HG02588 (cell line): ENCODE results near the gene DUSP3.
"Not testable (repeated sequence)": the region's sequence is repeated elsewhere in the genome, so short reads cannot be mapped to it uniquely, and the experiment has no call there.

Experiments used
- ATAC-seq: cut with Tn5 transposase; IDR thresholded peaks from one replicate; pipeline ENCODE4 v1.9.1; 2021; ENCODE audit warnings: mild to moderate bottlenecking, moderate library complexity; ENCODE audit not compliant: unreplicated experiment

Gene DUSP3

DNA sequence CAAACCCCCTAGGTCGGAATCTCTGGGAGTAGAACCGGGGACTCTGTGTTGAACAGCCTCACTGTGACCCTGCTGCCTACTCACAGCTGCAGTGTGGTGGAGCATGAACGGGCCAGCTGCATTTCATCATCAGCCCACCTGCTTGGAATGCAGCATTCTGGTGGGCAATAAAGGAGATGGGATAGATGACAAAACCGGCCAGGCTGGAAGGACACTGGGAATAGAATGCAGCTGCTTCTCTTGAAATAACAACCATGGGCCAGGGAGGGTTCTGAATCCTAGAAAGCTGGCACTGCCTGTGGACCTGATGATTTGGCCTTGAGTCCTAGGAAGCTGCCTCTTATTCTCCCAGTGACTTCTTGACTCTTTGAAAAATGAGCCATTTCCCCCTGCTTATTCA lies 25.0 kb upstream of the DUSP3 start:
- ATAC-seq: no peak

GRCh38 chr17:43801844-43802243 lies 23.1 kb upstream of the DUSP3 start:
- ATAC-seq: no peak

- ATAC-seq: no peak
Observed at GRCh38 chr17:43800736-43801135, 22.0 kb upstream of the DUSP3 start.

GRCh38 chr17:43799047-43799446 lies 20.3 kb upstream of the DUSP3 start:
- no peak for ATAC-seq

DNA sequence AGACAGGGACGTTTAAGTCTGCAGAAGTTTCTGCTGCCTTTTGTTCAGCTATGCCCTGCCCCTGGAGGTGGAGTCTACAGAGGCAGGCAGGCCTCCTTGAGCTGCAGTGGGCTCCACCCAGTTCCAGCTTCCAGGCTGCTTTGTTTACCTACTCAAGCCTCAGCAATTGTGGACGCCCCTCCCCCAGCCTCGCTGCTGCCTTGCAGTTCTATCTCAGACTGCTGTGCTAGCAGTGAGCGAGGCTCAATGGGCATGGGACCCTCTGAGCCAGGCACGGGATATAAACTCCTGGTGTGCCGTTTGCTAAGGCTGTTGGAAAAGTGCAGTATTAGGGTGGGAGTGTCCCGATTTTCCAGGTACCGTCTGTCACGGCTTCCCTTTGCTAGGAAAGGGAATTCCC lies 19.2 kb upstream of the DUSP3 start:
- not testable (repeated sequence) for ATAC-seq

- ATAC-seq: not testable (repeated sequence)
Observed at GRCh38 chr17:43792668-43793067, 13.9 kb upstream of the DUSP3 start.

DNA sequence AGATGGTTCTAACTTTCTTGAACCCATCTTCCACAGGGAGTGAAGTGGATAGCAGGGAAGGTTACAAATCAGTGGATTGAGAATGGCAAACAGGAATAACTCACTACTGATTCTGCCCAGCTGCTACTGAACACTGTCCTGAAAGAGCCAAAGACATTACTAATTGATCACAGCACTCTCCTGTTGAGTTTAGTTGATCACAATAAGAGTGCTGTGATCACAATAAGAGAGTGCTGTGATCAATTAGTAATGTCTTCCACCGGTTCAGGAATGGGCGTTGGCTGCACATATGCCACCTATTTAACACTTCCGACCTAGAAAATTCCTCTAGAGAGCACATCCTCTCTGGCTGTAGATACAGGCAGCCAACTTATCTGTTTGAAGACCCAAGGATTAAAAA lies 12.8 kb upstream of the DUSP3 start:
- ATAC-seq: no peak

- no peak for ATAC-seq
Observed at GRCh38 chr17:43790311-43790940, 11.6 kb upstream of the DUSP3 start.

DNA sequence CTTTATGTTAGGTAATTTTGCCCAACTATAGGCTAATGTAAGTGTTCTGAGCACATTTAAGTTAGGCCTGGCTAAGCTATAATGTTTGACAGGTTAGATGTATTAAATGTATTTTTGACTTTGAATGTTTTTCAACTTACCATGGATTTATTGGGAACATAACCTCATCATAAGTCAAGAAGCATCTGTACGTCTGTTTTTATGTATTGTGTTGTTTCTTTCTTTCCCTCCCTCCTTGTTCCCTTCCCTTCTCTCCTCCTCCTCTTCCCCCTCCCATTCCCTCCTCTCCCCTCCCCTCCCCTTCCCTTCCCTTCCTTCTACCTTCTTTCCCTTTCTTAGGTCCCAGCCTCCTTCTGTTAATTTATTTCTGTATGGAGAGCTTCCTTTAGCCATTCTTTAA lies 10.7 kb upstream of the DUSP3 start:
- ATAC-seq: no peak

GRCh38 chr17:43788540-43788939 lies 9.8 kb upstream of the DUSP3 start:
- no peak for ATAC-seq

DNA sequence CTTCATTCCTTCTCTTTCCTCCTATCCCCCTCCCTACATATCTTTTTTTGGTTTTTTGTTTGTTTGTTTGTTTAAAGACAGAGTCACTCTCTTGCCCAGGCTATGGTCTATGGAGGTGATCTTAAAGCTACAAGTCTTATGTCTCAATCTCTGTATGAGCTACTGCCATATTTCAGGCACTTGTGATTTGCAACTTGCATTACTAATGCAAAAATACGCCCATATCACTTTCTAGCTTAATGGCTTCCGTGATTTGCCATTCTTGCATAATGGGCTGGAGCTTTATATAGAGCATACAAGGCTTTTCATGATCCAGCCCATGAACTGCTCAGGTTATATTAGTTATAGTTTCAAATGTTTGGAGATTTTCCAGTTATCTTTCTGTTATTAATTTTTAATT lies 9.0 kb upstream of the DUSP3 start:
- no peak for ATAC-seq

DNA sequence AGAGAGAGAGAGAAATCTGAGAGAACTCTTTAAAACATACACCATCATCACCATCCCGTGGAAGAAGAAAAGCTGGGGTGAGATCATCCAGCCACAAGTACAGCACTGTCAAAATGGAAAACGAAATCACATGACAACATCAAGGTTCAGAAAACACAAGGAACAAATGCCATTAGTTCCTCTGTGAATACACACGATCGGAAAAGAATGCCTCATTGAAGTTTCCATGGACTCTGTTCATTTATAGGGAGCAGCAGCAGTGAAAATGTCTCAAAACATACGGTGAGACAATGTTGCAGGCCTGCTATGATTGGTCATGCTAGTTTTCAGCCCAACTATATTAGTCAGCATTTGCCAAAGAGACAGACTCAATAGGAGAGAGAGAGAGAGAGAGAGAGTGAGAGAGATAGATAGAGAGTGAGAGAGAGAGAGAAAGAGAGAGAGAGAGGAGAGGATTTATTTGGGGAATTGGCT lies 5.9 kb upstream of the DUSP3 start:
- no peak for ATAC-seq

- ATAC-seq: no peak
Observed at GRCh38 chr17:43784068-43784467, 5.3 kb upstream of the DUSP3 start.

- no peak for ATAC-seq
Observed at GRCh38 chr17:43782913-43783680, 4.3 kb upstream of the DUSP3 start.

GRCh38 chr17:43780135-43780534 lies 1.4 kb upstream of the DUSP3 start, which contains the start of gene CFAP97D1:
CFAP97D1 (plus strand) TSS chr17:43780435; CDS start chr17:43780463, 28 bp downstream.
- no peak for ATAC-seq

DNA sequence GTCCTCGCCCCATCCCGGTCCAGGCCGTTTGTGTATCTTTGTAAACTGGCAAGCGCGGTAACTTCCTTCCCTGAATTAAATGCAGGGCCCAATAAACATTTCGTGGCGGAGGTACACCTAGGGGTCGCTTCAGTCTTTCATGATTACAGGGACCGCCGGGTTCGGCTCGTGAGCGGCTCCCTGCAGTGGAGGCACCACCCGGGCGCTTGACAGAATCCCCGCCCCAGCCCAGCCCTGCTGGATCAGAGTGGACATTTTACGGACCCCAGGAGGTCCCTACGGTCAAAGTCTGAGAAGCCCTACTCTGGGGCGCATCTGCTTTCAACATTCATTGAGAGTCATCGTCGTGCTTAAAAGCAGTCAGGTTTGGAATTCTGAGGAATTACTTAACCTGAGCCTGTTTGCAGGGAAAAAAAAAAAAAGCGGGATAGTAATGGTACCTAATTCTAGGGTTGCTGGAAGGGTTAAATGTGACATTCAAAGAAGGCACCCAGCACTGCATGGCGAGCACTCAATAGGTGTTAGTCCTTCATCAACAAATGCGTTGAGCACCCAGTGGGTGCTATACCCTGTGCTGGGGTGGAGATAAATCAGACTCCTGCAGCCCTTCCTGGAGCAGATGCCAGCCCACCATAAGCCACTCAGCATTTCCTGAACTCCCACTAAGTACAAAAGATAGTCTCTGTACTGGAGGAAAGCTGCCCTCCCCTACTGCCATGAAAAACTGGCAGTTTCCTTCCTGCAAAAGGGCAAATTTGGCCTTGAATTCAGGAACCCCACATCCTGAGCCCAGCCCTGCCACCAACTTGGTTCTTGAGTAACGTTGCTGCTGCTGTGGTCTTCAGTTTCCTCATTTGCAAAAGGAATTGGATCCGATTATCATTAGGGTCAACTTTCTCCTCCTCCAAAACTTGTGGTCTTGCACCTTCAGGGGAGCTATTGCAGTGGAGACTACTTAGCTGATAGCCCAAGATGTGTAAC lies 658 bp upstream of the DUSP3 start:
- no peak for ATAC-seq

GRCh38 chr17:43774304-43775250 lies 4.2 kb downstream of the DUSP3 start:
- no peak for ATAC-seq

- no peak for ATAC-seq
Observed at GRCh38 chr17:43772877-43773648, 5.7 kb downstream of the DUSP3 start.

- no peak for ATAC-seq
Observed at GRCh38 chr17:43771463-43771862, 7.3 kb downstream of the DUSP3 start.
